ENCODE results near the gene GNG12.

GNG12 gene

GRCh38 chr1:67789551-67789950 lies 43.7 kb downstream of the GNG12 start:
- no peak for TF ChIP-seq Cebpa-rat (IDR thresholded peaks at IDR 0.05)
- peaks cover 0 to 10% (median 0%) of the 10 kb centered on the region in 10 experiments; a peak in 2 of 20 replicates for H3K4me1 ChIP-seq

GRCh38 chr1:67788904-67789303 lies 44.4 kb downstream of the GNG12 start:
- H4K20me1 ChIP-seq = peaks cover 0 to 7% (median 0%) of the 10 kb centered on the region in 11 experiments; a peak in 3 of 22 replicates
- peaks cover 0 to 4% (median 0%) of the 10 kb centered on the region in 10 experiments; a peak in 2 of 20 replicates for H3K4me1 ChIP-seq
- no peaks in the 10 kb centered on the region for H3K36me3 ChIP-seq
- no peak overlapping the region for H3K4me2 ChIP-seq
- H3K9ac ChIP-seq = no peak overlapping the region
- no peak overlapping the region for H3K4me3 ChIP-seq
- no peak overlapping the region for H3K27ac ChIP-seq
- no peaks in the 10 kb centered on the region for H3K27me3 ChIP-seq
- TF ChIP-seq Cebpa-rat (IDR thresholded peaks at IDR 0.05) = no peak
- no peaks in the 10 kb centered on the region for H3K9me3 ChIP-seq (replicated peaks in 1 of 11)

More at GRCh38 chr1:67789551-67789950, 43.7 kb downstream of the GNG12 start:
- no peak overlapping the region for H3K27ac ChIP-seq
- H3K9ac ChIP-seq = no peak overlapping the region
- H3K27me3 ChIP-seq = no peaks in the 10 kb centered on the region
- H3K4me3 ChIP-seq = no peak overlapping the region
- H3K9me3 ChIP-seq (replicated peaks in 1 of 11) = no peaks in the 10 kb centered on the region
- peaks cover 0 to 7% (median 0%) of the 10 kb centered on the region in 11 experiments; a peak in 3 of 22 replicates for H4K20me1 ChIP-seq
- H3K36me3 ChIP-seq = no peaks in the 10 kb centered on the region
- H3K4me2 ChIP-seq = no peak overlapping the region

GRCh38 chr1:67788238-67788790 lies 45.0 kb downstream of the GNG12 start:
- Histone ChIP-seq H3K27me3 (no peaks in the 10 kb centered on the region), H3K27ac (no peak overlapping the region), H3K9me3 (replicated peaks in 1 of 11) (no peaks in the 10 kb centered on the region), H3K9ac (no peak overlapping the region), H3K4me1 (no peaks in the 10 kb centered on the region), H4K20me1 (peaks cover 0 to 7% (median 0%) of the 10 kb centered on the region in 11 experiments; a peak in 3 of 22 replicates), H3K4me3 (no peak overlapping the region), H3K4me2 (no peak overlapping the region), H3K36me3 (no peaks in the 10 kb centered on the region)
- no peak for TF ChIP-seq Cebpa-rat (IDR thresholded peaks at IDR 0.05)

- Histone ChIP-seq H4K20me1 (peaks cover 0 to 7% (median 0%) of the 10 kb centered on the region in 11 experiments; a peak in 3 of 22 replicates), H3K4me1 (no peaks in the 10 kb centered on the region), H3K27ac (no peak overlapping the region), H3K36me3 (no peaks in the 10 kb centered on the region), H3K4me2 (no peak overlapping the region), H3K4me3 (no peak overlapping the region), H3K9me3 (replicated peaks in 1 of 11) (peaks cover 0 to 5% (median 0%) of the 10 kb centered on the region in 11 experiments; a peak in 1 of 22 replicates), H3K9ac (no peak overlapping the region), H3K27me3 (no peaks in the 10 kb centered on the region)
- no peak for TF ChIP-seq Cebpa-rat (IDR thresholded peaks at IDR 0.05)
Observed at GRCh38 chr1:67787746-67788145, 45.5 kb downstream of the GNG12 start.

GRCh38 chr1:67785847-67786753 lies 47.2 kb downstream of the GNG12 start:
- no peak overlapping the region for H3K27ac ChIP-seq
- TF ChIP-seq Cebpa-rat (IDR thresholded peaks at IDR 0.05) = no peak

GRCh38 chr1:67784545-67785186 lies 48.6 kb downstream of the GNG12 start:
- Histone ChIP-seq H4K20me1 (peaks cover 0 to 4% (median 0%) of the 10 kb centered on the region in 11 experiments; a peak in 2 of 22 replicates), H3K9me3 (replicated peaks in 1 of 11) (peaks cover 0 to 7% (median 0%) of the 10 kb centered on the region in 11 experiments; a peak in 1 of 22 replicates), H3K27ac (no peak overlapping the region), H3K4me1 (no peaks in the 10 kb centered on the region), H3K36me3 (no peaks in the 10 kb centered on the region), H3K4me2 (no peak overlapping the region), H3K4me3 (no peak overlapping the region), H3K9ac (no peak overlapping the region), H3K27me3 (no peaks in the 10 kb centered on the region)
- no peak for TF ChIP-seq Cebpa-rat (IDR thresholded peaks at IDR 0.05)

More at GRCh38 chr1:67785847-67786753, 47.2 kb downstream of the GNG12 start:
- H3K4me2 ChIP-seq = no peak overlapping the region
- no peaks in the 10 kb centered on the region for H3K36me3 ChIP-seq
- no peaks in the 10 kb centered on the region for H3K4me1 ChIP-seq
- H3K27me3 ChIP-seq = no peaks in the 10 kb centered on the region
- H3K9me3 ChIP-seq (replicated peaks in 1 of 11) = peaks cover 0 to 7% (median 0%) of the 10 kb centered on the region in 11 experiments; a peak in 1 of 22 replicates
- H3K9ac ChIP-seq = no peak overlapping the region
- H3K4me3 ChIP-seq = no peak overlapping the region
- peaks cover 0 to 7% (median 0%) of the 10 kb centered on the region in 11 experiments; a peak in 2 of 22 replicates for H4K20me1 ChIP-seq

- Histone ChIP-seq H3K4me2 (no peak overlapping the region), H3K9me3 (replicated peaks in 1 of 11) (peaks cover 0 to 7% (median 0%) of the 10 kb centered on the region in 11 experiments; a peak in 1 of 22 replicates), H3K4me1 (no peaks in the 10 kb centered on the region), H3K4me3 (no peak overlapping the region), H4K20me1 (no peaks in the 10 kb centered on the region; a peak in 1 of 22 replicates), H3K27me3 (no peaks in the 10 kb centered on the region), H3K27ac (no peak overlapping the region), H3K9ac (no peak overlapping the region), H3K36me3 (peaks cover 0 to 12% (median 0%) of the 10 kb centered on the region in 11 experiments; a peak in 2 of 22 replicates)
- no peak for TF ChIP-seq Cebpa-rat (IDR thresholded peaks at IDR 0.05)
Observed at GRCh38 chr1:67780637-67781036, 52.6 kb downstream of the GNG12 start.

- TF ChIP-seq Cebpa-rat (IDR thresholded peaks at IDR 0.05) = no peak
- Histone ChIP-seq H3K36me3 (peaks cover 0 to 12% (median 0%) of the 10 kb centered on the region in 11 experiments; a peak in 4 of 22 replicates), H4K20me1 (no peaks in the 10 kb centered on the region; a peak in 1 of 22 replicates), H3K9ac (no peak overlapping the region), H3K4me1 (no peaks in the 10 kb centered on the region), H3K27me3 (no peaks in the 10 kb centered on the region), H3K27ac (no peak overlapping the region), H3K4me2 (no peak overlapping the region), H3K9me3 (replicated peaks in 1 of 11) (no peaks in the 10 kb centered on the region), H3K4me3 (no peak overlapping the region)
Observed at GRCh38 chr1:67777440-67777839, 55.8 kb downstream of the GNG12 start.

GRCh38 chr1:67777016-67777415 lies 56.3 kb downstream of the GNG12 start:
- no peak for TF ChIP-seq Cebpa-rat (IDR thresholded peaks at IDR 0.05)
- no peak overlapping the region for H3K9ac ChIP-seq
- no peaks in the 10 kb centered on the region; a peak in 1 of 22 replicates for H4K20me1 ChIP-seq
- no peaks in the 10 kb centered on the region for H3K27me3 ChIP-seq
- H3K9me3 ChIP-seq (replicated peaks in 1 of 11) = no peaks in the 10 kb centered on the region
- no peak overlapping the region for H3K27ac ChIP-seq
- H3K4me3 ChIP-seq = no peak overlapping the region
- no peak overlapping the region for H3K4me2 ChIP-seq
- H3K4me1 ChIP-seq = no peaks in the 10 kb centered on the region
- peaks cover 0 to 12% (median 0%) of the 10 kb centered on the region in 11 experiments; a peak in 4 of 22 replicates for H3K36me3 ChIP-seq
